Fibroblast of the aortic adventitia (primary cell): ENCODE measurements around the gene TMPRSS3. TPM values are rescaled to one million over a fixed set of nuclear protein-coding genes. Genes with fewer than 3 reads are reported as not detected.

Experiments used
- DNase-seq: peaks from one replicate; pipeline ENCODE4 v3.0.0-alpha.2; 2010; ENCODE audit warnings: low read depth
- H3K4me3 ChIP-seq: 2 replicates; pipeline ENCODE4 v1.5.1; 2011; ENCODE audit warnings: low read depth, mild to moderate bottlenecking, control low read depth, low read length, moderate library complexity
- total RNA-seq: library from RNA; depleted of rRNA; stranded (reverse); fragments of >200 nt; gene quantifications from 2 replicates; pipeline ENCODE4 v1.2.3, GENCODE V29; 2012; ENCODE audit warnings: low replicate concordance
- TF ChIP-seq, protein P1 (sequence below): IDR thresholded peaks from 2 replicates; pipeline ENCODE4 v1.5.1; 2011; ENCODE audit warnings: mild to moderate bottlenecking, low read length, control low read depth, inconsistent platforms; ENCODE audit not compliant: insufficient read depth

The TMPRSS3 gene
- total RNA-seq, 1 donor, result not detected

DNA sequence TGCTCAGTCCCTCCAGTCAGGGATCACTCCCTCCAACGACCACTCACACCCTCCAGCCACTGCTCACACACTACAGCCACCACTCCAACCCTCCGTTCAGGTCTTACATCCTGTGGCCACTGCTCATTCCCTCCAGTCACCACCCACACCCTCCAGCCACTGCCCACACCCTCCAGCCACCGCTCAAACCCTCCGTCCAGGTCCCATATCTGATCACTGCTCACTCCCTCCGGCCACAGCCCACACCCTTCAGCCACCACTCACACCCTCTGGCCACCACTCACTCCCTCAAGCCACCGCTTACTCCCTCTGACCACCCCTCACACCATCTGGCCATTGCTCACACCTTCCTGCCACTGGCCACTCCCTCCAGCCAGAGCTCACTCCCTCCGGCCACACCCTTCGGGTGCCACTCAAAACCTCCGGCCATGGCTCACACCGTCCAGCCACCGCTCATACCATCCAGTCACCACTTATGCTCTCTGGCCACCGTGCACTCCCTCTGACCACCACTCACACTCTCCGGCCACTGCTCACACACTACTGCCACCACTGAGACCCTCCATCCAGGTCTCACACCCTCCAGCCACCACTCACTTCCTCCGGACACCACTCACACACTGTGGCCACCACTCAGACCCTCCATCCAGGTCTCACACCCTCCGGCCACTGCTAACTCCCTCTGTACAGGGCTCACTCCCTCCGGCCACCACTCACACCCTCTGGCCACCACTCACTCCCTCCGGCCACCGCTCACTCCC lies 24.8 kb downstream of the TMPRSS3 start:
- H3K4me3 ChIP-seq, result no peak overlapping the region
- no peak for DNase-seq
- TF ChIP-seq, protein P1, sequence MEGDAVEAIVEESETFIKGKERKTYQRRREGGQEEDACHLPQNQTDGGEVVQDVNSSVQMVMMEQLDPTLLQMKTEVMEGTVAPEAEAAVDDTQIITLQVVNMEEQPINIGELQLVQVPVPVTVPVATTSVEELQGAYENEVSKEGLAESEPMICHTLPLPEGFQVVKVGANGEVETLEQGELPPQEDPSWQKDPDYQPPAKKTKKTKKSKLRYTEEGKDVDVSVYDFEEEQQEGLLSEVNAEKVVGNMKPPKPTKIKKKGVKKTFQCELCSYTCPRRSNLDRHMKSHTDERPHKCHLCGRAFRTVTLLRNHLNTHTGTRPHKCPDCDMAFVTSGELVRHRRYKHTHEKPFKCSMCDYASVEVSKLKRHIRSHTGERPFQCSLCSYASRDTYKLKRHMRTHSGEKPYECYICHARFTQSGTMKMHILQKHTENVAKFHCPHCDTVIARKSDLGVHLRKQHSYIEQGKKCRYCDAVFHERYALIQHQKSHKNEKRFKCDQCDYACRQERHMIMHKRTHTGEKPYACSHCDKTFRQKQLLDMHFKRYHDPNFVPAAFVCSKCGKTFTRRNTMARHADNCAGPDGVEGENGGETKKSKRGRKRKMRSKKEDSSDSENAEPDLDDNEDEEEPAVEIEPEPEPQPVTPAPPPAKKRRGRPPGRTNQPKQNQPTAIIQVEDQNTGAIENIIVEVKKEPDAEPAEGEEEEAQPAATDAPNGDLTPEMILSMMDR, result no peak

DNA sequence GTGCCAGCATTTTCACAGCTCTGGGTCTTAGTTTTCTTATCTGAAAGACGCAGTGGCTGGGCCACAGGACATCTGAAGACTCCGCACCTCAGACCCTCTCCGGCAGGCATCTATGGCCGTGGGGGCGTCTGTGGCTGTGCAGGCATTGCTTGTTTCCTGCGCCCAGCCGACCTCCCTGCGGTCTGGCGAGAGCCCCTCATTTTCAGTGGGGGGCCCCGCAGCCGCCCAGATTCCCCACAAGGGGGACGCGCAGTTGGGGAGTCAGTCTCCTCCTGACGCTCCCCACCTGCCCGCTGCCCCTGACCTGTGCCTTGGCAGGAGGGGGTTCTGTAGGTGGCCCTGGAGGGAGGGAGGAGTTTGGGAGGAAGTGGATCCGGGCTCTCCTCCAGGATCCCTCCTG lies 26.0 kb downstream of the TMPRSS3 start:
- TF ChIP-seq, protein P1, result no peak
- H3K4me3 ChIP-seq, result no peak overlapping the region
- no peak for DNase-seq

DNA sequence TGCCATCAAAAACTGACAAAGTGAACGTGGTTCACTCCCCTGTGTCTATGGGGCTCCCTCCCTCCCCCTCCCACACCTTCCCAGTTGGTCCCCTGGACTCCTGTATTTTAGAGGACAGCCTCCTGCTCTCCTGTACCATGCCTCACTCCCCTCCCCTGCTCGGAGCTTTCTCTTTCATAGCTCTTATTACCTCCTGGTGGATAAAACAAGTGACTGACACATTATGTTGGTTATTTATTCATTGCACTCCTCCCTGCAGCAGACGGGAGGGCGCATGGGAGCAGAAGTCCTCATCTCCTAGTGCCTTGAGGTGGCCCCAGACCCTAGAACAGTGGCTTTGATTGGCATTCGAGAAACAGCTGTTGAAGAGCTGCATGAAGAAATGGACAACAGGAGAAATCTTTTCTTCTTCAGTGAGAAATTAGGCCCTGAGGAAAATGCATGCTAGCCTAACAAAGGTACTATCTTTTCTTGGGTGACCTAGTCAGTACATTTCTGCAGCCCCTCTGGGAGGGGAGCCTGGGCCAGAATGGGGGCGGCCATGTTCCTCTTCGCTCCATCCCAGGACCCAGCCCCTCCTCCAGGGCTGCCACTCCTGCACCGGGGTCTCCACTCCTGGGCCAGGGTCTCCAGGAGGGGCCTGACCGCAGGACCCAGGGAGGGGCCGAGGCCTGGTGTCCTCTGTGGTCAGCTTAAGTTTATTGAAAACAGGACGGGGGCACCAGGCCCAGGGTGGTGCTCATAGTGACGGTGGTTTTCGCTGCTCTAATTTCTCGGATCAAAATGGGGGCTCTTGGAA lies 28.3 kb downstream of the TMPRSS3 start:
- H3K4me3 ChIP-seq, result no peak overlapping the region
- no peak for DNase-seq
- TF ChIP-seq, protein P1, result no peak

DNA sequence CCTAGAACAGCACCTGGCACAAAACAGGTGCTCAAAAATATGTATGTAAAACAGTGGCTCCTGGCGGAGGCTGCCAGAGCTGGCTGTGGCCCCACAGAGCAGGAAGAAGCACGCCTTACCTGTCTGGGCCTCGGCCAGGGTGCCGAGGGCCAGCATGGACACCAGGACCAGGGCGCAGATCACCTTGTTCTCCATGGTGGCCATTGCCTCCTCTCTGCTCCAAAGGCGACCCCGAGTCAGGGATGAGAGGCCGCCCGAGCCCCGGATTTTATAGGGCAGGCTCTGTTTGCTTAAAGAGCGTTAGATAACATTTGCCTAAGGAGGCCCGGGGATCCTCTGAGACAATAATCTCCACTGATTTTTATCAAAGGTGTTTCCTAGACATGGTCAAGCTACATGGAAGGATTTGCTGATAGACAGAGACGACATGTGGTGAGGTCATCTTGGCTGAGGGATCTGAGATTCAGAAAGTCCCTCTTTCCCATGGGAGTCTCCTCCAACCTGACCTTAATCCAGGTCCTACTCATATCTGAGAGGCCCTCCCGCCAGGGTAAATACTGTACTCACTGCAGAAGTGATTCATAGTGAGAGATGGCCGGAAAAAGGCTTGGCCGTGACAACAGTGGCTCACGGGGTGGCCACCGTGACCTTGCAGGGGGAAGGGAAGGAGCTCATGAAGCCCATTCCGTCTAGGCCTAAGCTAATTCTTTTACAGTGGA lies 29.4 kb downstream of the TMPRSS3 start, which contains the start of gene TFF1:
Gene TFF1 (minus strand): TSS at position 244 of the 719 bp plus-strand sequence. CDS start 40 bp downstream, at position 204.
- TF ChIP-seq, protein P1, result no peak
- DNase-seq, result no peak
- no peak within 1 kb of the TSS for H3K4me3 ChIP-seq

DNA sequence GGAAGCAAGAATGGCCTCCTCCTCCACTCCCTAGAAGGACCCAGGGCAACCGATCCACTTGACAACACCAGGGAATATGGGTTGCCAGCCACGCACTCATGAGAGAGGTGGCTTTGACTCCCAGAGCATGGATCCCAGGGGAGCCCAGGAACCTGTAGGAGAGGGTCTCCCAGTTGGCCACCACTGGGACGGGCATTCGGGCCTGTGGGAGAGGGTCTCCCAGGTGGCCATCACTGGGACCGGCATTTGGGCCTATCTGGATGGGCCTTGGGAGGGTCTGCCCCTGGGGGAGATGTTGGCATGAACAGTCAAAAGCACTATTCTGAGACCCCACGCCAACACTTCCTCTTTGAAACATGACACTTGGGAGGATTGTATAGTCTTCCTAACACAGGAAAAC lies 30.1 kb downstream of the TMPRSS3 start:
- H3K4me3 ChIP-seq, result no peak overlapping the region
- TF ChIP-seq, protein P1, result no peak
- DNase-seq, result no peak

DNA sequence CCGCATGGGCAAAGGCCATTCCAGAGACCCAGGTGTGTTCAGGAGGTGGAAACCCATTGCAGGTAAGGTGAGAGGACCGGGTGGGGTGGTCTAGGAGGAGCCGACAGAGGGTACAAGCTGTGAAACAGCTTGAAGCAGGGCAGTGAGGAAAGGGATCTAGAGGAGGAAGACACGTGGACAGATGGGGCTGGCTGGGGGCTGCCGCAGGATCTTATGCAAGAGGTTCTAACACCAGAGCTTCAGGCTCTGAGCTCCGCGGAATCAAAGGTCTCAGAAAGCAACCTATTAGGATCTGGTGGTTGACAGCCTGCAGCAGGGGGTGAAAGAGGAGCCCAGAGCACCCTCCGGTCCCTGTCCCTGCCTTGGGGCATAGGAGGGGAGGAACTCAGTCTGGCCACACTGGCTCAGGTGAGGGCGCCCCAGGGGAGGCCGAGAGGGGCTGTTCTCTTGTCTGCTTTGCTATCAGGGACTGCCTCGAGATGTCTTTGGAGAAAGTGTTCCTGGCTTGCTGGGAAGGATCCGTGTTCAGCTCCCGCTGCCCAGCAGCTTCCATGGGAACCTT lies 31.5 kb downstream of the TMPRSS3 start:
- TF ChIP-seq, protein P1, result no peak
- DNase-seq, result no peak
- H3K4me3 ChIP-seq, result no peak overlapping the region
